ENCODE results near the gene DNAH10.

GRCh38 chr12:123794027-123794426 is 31.9 kb downstream of the DNAH10 start:
- TF ChIP-seq KDM5A (IDR thresholded peaks at IDR 0.05) (no peak), CTCF (IDR thresholded peaks at IDR 0.05) (no peak), MAX (IDR thresholded peaks at IDR 0.05) (no peak)
